ENCODE data around the gene KRT78. TPM values are rescaled to one million over a fixed set of nuclear protein-coding genes. Genes with fewer than 3 reads are reported as not detected.

Gene KRT78
- total RNA-seq, 1 experiment from 2014 or later = not detected

DNA sequence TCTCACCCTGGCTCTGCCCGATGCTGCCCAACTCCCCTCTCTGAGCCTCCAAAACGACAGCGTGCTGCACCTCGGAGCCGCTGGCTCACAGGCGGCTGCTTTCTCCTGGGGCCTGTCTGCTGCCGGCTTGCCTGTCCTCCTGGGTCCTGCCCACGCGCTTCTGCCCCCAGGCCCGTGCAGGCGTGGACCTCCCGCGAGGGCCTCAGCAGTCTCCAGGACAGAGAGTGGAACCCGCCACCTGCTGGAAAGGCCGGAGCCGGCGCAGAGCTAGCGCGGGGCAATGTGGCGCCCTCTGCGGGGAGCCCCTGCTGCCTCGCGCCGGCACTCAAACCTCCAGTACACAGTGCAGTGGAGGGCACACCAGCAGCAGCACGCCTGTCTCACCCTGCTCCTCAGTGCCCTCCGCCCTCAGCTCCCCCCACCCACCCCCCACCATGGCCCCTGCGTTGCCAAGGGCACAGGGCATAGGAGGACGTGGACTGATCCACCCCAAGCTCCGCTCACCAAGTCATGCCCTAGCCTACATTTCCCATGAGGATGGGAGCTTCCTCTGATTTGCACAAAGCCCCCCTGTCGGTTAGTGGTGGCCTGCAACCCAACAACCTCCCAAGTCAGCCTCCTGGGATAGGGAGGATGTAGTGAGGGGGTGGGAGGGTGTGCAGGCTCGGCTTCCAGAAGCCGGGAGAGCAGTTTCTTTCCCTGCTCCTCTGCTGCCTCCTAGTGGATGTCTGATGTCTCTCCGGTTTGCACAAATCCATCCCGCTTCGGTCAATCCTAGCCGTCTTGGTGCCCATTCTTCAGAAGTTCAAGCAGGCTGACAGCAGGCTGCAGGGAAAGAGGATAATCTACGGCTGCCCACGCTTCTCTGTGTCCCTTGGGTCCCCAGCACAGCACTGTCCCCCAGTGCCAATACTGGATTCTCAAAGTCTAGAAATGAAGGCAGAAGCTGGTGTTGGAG is 30.9 kb upstream of the KRT78 start:
- POLR2A ChIA-PET (ENCODE audit: low non-redundant PET) = interaction anchor here (0.7 kb wide), 1 partner anchor 507 kb away, joined by 8 read pairs; no protein-coding TSS in a partner anchor
- CTCF ChIA-PET = interaction anchor here (0.6 to 4.4 kb wide), 20 partner anchors 9 to 727 kb away, joined by 3 to 36 read pairs (median 6); partner anchors contain the start of gene KRT18
- Histone ChIP-seq H3K4me1 (ENCODE audit: insufficient read depth, low read length, poor library complexity, severe bottlenecking) (peaks cover 8% of the 10 kb centered on the region), H3K27ac (ENCODE audit: low read depth, low read length, poor library complexity, severe bottlenecking) (peak overlapping the region; percentile 11), H3K9me3 (ENCODE audit: low read depth, low read length, poor library complexity, severe bottlenecking) (no peaks in the 10 kb centered on the region), H3K36me3 (ENCODE audit: insufficient read depth, low read length, poor library complexity, severe bottlenecking) (no peaks in the 10 kb centered on the region), H3K27me3 (replicated peaks; ENCODE audit: insufficient read depth, low read depth, low read length, poor library complexity) (no peaks in the 10 kb centered on the region), H3K4me3 (ENCODE audit: low read depth, low read length, poor library complexity, severe bottlenecking) (peak overlapping the region; percentile 30)
- intact Hi-C loops (cut with micrococcal nuclease; ENCODE audit: unreplicated experiment) = loop anchor here (1.0 to 2.0 kb wide), 2 partner anchors 723 to 727 kb away; no protein-coding TSS in a partner anchor
- DNase-seq (ENCODE audit: low spot score) = peak; percentile 94
- no peak for TF ChIP-seq EZH2 (IDR thresholded peaks at IDR 0.05; ENCODE audit: borderline replicate concordance, low read depth, low read length, poor library complexity, severe bottlenecking)
- TF ChIP-seq, protein P1, sequence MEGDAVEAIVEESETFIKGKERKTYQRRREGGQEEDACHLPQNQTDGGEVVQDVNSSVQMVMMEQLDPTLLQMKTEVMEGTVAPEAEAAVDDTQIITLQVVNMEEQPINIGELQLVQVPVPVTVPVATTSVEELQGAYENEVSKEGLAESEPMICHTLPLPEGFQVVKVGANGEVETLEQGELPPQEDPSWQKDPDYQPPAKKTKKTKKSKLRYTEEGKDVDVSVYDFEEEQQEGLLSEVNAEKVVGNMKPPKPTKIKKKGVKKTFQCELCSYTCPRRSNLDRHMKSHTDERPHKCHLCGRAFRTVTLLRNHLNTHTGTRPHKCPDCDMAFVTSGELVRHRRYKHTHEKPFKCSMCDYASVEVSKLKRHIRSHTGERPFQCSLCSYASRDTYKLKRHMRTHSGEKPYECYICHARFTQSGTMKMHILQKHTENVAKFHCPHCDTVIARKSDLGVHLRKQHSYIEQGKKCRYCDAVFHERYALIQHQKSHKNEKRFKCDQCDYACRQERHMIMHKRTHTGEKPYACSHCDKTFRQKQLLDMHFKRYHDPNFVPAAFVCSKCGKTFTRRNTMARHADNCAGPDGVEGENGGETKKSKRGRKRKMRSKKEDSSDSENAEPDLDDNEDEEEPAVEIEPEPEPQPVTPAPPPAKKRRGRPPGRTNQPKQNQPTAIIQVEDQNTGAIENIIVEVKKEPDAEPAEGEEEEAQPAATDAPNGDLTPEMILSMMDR (conservative IDR thresholded peaks at IDR 0.05; ENCODE audit: low read depth, low read length) = peak; percentile 72
- BruUV-seq (replicated peaks) = no TSS peak

DNA sequence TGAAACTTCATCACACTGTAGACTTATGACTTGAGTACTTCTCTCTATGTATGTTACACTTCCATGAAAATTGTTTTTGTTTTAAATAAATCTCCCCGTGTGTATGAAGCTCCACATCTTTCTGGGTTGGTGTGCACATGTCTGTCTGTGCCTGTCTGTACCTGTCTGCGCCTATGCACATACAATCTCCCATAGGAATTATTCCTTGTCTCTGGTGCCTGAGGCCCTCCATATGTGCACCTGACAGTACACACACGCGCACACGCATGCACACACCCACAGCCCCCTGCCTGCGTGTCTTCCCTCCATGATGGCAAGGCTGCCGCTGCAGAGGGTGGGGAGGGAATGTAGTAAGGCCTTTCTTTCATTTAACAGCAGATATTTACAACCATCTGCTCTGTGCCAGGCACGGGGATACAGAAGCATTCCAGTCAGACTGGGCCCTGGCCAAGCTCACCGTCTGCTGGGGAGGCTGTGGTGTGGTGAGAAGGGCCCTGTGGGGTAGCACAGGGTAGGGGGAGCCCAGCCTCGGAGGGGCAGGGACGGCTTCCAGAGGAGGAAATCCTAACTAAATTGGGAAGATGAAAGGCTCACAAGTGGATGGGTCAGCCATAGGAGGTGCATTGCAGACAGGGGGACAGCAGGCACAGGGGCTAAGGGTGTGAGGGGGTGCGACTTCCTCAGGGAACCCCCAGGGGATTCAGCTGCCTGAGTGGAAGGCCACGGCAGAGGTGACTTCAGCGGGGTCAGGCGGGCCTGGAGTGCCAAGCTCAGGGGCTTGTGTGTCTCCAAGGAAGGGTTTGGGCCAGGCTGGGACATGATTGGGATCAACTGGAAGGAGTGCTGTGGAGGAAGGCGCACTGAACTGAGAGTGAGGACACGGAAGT is 30.0 kb upstream of the KRT78 start:
- no peaks in the 10 kb centered on the region for H3K36me3 ChIP-seq (ENCODE audit: insufficient read depth, low read length, poor library complexity, severe bottlenecking)
- H3K9me3 ChIP-seq (ENCODE audit: low read depth, low read length, poor library complexity, severe bottlenecking) = no peaks in the 10 kb centered on the region
- intact Hi-C loops (cut with micrococcal nuclease; ENCODE audit: unreplicated experiment) = loop anchor here (2.0 kb wide), 1 partner anchor 722 kb away; no protein-coding TSS in a partner anchor
- no TSS peak for BruUV-seq (replicated peaks)
- no peak overlapping the region for H3K4me3 ChIP-seq (ENCODE audit: low read depth, low read length, poor library complexity, severe bottlenecking)
- ChIA-PET POLR2A (ENCODE audit: low non-redundant PET) (no interaction called here), CTCF (interaction anchor here (0.6 to 4.4 kb wide), 16 partner anchors 11 to 722 kb away, joined by 3 to 36 read pairs (median 6); partner anchors contain the start of genes CSAD, KRT18 and ZNF740)
- TF ChIP-seq, protein P1 (conservative IDR thresholded peaks at IDR 0.05; ENCODE audit: low read depth, low read length) = no peak
- TF ChIP-seq EZH2 (IDR thresholded peaks at IDR 0.05; ENCODE audit: borderline replicate concordance, low read depth, low read length, poor library complexity, severe bottlenecking) = no peak
- peaks cover 14% of the 10 kb centered on the region for H3K4me1 ChIP-seq (ENCODE audit: insufficient read depth, low read length, poor library complexity, severe bottlenecking)
- peak overlapping the region; percentile 11 for H3K27ac ChIP-seq (ENCODE audit: low read depth, low read length, poor library complexity, severe bottlenecking)
- no peak for DNase-seq (ENCODE audit: low spot score)
- H3K27me3 ChIP-seq (replicated peaks; ENCODE audit: insufficient read depth, low read depth, low read length, poor library complexity) = no peaks in the 10 kb centered on the region

DNA sequence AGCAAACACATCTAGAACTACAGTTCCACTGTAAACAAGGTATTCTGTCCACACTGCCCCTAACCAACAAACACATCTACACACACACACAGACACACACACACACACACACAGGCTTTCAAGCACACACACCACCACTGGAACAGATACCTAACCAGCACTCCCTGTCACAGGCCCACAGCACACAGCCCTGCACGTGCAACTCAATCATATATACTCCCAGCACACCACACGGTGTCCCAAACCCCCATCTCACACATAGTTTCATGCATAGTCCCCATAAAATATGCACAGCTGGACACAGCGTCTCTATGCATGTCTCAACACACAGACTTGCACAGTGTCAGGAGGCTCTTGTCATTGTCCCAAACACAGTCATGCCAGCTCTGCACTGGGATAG is 28.4 kb upstream of the KRT78 start:
- Histone ChIP-seq H3K27me3 (replicated peaks; ENCODE audit: insufficient read depth, low read depth, low read length, poor library complexity) (no peaks in the 10 kb centered on the region), H3K4me3 (ENCODE audit: low read depth, low read length, poor library complexity, severe bottlenecking) (no peak overlapping the region), H3K4me1 (ENCODE audit: insufficient read depth, low read length, poor library complexity, severe bottlenecking) (peaks cover 20% of the 10 kb centered on the region), H3K27ac (ENCODE audit: low read depth, low read length, poor library complexity, severe bottlenecking) (no peak overlapping the region), H3K9me3 (ENCODE audit: low read depth, low read length, poor library complexity, severe bottlenecking) (no peaks in the 10 kb centered on the region), H3K36me3 (ENCODE audit: insufficient read depth, low read length, poor library complexity, severe bottlenecking) (no peaks in the 10 kb centered on the region)
- TF ChIP-seq, protein P1 (conservative IDR thresholded peaks at IDR 0.05; ENCODE audit: low read depth, low read length) = no peak
- TF ChIP-seq EZH2 (IDR thresholded peaks at IDR 0.05; ENCODE audit: borderline replicate concordance, low read depth, low read length, poor library complexity, severe bottlenecking) = no peak
- no peak for DNase-seq (ENCODE audit: low spot score)
- intact Hi-C loops (cut with micrococcal nuclease; ENCODE audit: unreplicated experiment) = no loop called here
- BruUV-seq (replicated peaks) = no TSS peak
- POLR2A ChIA-PET (ENCODE audit: low non-redundant PET) = no interaction called here
- CTCF ChIA-PET = no interaction called here

All from A673 (cell line).